Stimulated activated CD4-positive, alpha-beta T cell treated with anti-CD3 and anti-CD28 coated beads, Interleukin-4, amount 100 ng/mL, for 48 hours (primary cell): ENCODE measurements around the gene MAIP1.

ENCODE experiments used
- DNase-seq, 2 donors: peaks; one replicate each; pipeline ENCODE4 v3.0.0-alpha.2; 2020; ENCODE audit warnings: low read depth in 2 of 2

The MAIP1 gene

DNA sequence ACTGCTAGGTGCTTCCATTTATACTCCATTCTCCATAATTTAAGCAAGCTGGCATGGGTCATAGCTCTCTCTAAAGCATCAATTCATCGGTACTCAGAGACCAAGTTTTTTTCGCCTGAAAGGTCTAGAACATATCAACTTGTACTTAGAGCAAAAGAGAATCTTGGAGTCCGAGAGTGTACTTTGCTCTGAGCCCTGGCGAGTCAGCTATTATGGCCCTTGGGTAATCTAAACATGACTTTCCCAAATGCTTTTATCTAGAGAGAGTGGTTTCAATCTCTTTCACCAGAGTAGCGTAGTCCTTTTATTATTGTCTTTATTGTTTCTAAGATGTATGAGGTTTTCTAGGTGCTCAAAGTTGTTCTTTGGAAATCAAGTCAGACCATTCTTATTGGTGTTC lies 34.4 kb downstream of the MAIP1 start:
- no peak for DNase-seq

DNA sequence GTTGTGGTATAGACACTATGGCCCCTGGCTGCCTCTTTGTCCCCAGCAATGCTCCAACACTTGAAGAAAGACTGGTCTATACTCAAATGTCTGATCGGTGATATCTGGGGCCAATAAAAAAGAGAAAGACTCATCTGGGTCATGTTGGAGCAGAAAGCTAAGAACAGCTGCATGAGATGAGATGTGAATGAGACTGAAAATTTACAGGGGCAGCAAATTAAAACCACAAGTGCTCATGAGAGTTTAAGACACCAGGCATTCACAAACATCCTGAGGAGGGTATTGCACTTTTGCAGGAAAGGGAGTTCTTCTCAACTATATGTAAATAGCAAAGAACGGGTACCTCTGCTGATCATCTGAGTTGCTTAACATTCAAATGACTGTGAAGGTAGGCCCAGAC lies 36.3 kb downstream of the MAIP1 start:
- no peak for DNase-seq

DNA sequence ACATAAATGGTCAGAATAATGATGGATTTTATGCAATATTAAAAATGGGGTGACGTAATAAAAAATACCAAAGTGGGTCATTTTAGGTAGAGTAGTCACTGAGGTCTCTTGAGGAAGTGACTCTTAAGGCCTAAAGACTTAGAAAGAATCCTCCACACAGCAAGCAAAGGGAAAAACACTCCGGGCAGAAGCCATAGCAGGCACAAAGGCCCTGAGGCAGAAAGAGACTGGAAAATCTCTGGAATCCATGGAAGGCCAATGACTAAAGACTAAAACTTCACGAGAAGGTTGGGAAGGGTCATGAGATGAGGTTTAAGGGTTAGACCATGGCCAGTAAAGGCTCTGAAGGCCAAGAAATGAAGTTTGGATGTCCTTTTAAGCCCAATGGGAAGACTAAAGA lies 36.9 kb downstream of the MAIP1 start:
- DNase-seq: no peak

DNA sequence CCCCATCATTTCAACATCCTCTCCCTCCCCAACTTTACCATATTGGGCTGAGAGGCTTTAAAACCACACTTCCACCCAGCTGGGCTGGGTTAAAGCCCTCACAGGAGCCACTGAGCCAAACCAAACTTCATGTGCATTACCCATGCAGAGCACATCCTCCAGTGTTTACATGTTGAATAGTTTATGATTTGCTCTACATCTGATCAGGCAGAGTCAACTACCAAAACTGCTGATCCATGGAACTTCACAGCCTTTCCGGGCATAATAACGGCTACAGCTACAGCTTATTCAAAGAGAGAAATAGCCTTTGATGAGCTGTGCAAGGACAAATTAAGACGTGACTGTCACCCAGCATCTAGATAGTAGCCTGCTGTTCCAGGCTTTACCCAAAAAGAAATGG lies 39.0 kb downstream of the MAIP1 start:
- DNase-seq: no peak

DNA sequence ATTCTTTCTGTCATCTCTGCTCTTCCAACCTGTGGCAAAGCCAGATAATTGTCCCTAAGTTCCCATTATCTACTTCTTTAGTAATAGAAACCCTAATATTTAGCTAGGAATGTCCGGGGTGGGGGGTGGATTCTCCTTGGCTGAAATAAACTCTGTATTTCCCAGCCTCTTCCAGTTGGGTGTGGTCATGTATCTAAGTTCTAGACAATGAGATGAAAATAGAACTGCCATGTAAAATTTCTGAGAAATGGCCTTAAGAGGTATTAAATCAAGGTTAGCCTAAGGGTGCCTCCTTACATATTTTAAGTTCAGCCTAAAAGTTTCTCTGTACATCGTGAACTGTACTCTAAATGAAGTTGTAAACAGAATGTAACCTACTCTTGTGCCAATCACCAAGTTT lies 39.5 kb downstream of the MAIP1 start:
- DNase-seq: no peak

DNA sequence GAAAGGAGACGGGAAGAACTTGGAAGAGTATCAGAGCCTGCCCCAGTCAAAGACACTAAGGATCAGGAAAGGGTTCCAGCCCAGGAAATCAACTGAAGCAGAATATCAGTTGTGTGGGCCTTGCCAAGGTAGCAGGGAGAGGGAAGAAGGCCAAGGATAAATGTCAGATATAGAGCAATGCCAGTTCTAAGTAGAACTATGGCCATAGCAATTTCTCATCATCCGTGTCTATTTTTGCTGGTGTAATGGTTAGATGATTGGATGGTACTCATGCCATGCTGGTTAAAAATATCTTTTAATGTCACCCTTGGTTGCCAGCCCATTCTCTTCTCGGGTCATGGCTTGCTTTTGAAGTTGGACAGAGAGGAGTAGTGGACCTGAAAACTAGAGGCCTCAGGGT lies 41.9 kb downstream of the MAIP1 start:
- no peak for DNase-seq

DNA sequence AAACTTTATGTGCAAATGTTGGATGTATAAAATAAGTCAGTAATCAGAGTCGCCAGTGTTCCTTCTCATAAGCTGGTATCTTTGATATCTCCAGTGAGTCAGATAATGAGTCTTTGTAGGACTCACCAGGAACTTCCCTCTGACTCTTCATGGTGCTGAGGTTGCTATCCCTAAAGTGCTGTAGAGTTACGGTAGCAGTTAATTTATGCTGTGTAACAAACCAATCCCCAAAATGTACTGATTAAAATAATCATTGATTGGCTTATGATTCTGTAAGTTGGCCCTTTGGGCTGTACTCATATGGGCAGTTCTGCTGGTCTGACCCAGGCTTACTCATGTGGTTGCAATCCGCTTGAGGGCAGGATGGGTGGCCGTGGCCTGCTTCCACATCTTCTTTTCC lies 43.8 kb downstream of the MAIP1 start:
- no peak for DNase-seq

DNA sequence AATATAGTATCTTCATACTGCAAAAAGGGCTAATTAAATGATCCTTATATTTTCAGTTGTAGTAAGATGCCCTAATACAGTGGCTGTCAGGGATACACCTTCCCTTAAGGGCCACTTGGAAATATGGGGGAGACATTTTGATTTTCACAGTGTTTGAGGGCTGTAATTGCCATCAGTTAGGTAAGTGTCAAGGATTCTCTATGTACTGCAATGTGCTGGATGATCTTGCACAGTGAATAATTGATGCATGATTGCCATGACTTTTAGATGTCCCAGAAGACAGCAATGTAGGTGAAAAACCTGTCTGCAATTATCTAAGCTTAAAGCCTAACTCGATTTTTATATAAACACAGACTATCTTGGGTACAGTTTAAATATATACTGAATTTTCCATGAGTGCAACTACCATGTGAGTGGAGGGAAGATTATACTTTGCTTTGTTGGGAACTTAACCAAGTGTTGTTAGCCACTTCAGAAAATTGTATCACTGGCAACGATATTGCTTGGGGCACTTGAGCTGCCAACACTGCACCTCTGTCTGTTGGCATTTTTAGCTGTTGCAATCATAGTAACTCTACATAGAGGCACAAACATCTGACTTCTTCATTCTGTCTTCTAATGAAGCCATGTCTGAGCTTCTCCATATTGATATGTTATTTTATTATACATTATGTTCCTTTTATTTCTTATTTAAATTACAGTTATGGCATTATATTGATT lies 45.2 kb downstream of the MAIP1 start:
- no peak for DNase-seq

DNA sequence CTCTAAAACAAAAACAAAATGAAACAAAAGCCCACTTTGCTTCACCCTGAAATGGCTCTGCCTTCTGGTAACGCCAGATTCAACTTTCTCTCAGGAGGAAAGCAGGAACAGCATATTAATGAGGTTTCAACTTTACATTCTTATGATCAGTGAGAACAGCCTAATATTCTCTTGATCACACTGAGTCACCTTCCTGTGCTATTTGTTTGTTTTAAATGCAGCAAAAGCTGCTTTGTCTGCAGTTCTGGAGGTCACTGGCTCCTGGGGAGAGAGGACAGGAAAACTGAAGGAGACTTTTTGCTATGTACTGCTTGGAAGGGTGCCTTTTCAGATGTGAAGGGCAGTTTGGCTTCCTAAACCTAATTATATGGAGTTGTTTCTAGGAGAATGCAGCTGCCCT lies 48.1 kb downstream of the MAIP1 start:
- no peak for DNase-seq

DNA sequence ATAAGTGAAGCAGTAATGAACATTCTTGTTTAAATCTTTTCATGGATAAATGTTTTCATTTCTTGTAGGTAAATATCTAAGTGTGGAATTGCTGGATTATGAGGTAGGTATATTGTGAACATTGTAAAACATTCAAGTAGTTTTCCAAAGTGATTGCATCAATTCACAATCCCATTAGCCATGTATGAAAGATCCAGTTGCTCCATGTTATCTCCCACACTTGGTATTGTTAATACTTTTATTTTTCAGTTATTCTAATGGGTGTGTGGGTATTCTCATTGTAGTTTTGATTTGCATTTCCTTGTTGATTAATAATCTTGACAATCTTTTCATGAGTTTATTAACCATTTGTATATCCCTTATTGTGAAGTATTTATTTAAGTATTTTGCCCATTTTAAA lies 50.3 kb downstream of the MAIP1 start:
- DNase-seq: no peak

DNA sequence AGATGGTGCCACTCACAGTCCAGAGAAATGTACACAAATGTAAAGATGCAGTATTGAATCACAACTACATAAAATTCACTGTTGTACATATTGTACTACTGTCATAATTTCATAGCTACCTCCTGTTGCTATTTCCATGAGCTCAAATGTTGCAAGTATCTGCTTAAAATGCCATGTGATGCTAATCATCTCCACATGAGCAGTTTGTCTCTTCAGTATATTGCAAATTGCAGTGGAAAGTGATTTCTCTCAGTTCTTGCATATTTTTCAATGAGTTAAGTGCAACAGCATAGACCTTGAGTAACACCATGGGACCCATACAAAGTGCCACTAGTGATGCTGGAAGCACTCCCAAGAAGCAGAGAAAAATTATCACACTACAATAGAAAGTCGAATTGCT lies 51.9 kb downstream of the MAIP1 start:
- DNase-seq: no peak

DNA sequence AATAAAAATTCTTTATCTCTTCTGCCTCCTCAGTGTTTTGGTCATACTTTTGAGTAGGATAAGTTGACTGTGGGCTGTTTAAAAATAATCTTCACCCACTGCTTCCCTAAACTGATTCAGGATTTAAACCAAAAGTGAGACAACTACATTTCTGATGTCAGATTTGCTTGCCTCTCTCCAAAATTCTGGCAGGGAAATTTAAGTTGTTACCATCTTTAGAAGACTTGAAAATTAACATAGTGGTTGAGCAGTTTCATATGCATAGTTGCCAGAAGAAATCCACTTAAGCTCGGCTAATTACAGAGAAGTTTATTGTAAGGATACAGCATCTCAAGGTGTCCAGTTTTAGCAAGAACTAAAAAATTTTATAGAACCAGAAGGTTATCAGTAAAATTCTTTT lies 57.0 kb downstream of the MAIP1 start:
- no peak for DNase-seq
